ENCODE measurements around the gene TSGA10. TPM values are rescaled to one million over a fixed set of nuclear protein-coding genes. Genes with fewer than 3 reads are reported as not detected.

TSGA10 gene
- total and polyA plus RNA-seq, 8 donors = 3.7 to 19.8 (median 15.3) TPM

GRCh38 chr2:99156891-99157290, 2.1 kb upstream of the TSGA10 start:
- intact Hi-C loops (cut with DNase I) = no loop called here
- ATAC-seq (no peak), DNase-seq (no peak)
- TF ChIP-seq CTCF (IDR thresholded peaks at IDR 0.05) = no peak
- H3K4me3 ChIP-seq = no peak overlapping the region
- no peaks in the 10 kb centered on the region for H3K9me3 ChIP-seq
- H3K4me1 ChIP-seq = peaks cover 6 to 29% of the 10 kb centered on the region in 2 donors
- H3K27ac ChIP-seq = no peak overlapping the region
- H3K36me3 ChIP-seq = peaks cover 0 to 13% of the 10 kb centered on the region in 2 donors
- H3K27me3 ChIP-seq = no peaks in the 10 kb centered on the region

GRCh38 chr2:99153921-99154604, 679 bp downstream of the TSGA10 start:
- no peak for TF ChIP-seq CTCF (IDR thresholded peaks at IDR 0.05)
- DNase-seq (no peak), ATAC-seq (peak; percentile 1)
- H3K36me3 ChIP-seq = peaks cover 0 to 3% of the 10 kb centered on the region in 2 donors
- no peaks in the 10 kb centered on the region for H3K9me3 ChIP-seq
- intact Hi-C loops (cut with DNase I) = no loop called here
- H3K27me3 ChIP-seq = no peaks in the 10 kb centered on the region
- peaks cover 6 to 36% of the 10 kb centered on the region in 2 donors for H3K4me1 ChIP-seq
- peak overlapping the region; percentile 82 to 86 for H3K27ac ChIP-seq
- H3K4me3 ChIP-seq = peak overlapping the region; percentile 59 to 71

- Histone ChIP-seq H3K27me3 (no peaks in the 10 kb centered on the region), H3K36me3 (no peaks in the 10 kb centered on the region), H3K9me3 (no peaks in the 10 kb centered on the region), H3K4me1 (peaks cover 6 to 36% of the 10 kb centered on the region in 2 donors), H3K27ac (no peak overlapping the region), H3K4me3 (no peak overlapping the region)
- ATAC-seq = no peak
- no peak for DNase-seq
- no peak for TF ChIP-seq CTCF (IDR thresholded peaks at IDR 0.05)
- intact Hi-C loops (cut with DNase I) = no loop called here
Measured at GRCh38 chr2:99152199-99152895, 2.4 kb downstream of the TSGA10 start.

GRCh38 chr2:99150706-99151105, 4.0 kb downstream of the TSGA10 start:
- no peak overlapping the region for H3K4me3 ChIP-seq
- no peaks in the 10 kb centered on the region for H3K36me3 ChIP-seq
- H3K9me3 ChIP-seq = no peaks in the 10 kb centered on the region
- peak overlapping the region in 1 of 2 donors; percentile 33 for H3K27ac ChIP-seq
- peaks cover 2 to 26% of the 10 kb centered on the region in 2 donors for H3K4me1 ChIP-seq
- DNase-seq = no peak
- no peak for TF ChIP-seq CTCF (IDR thresholded peaks at IDR 0.05)
- no peak for ATAC-seq
- no peaks in the 10 kb centered on the region for H3K27me3 ChIP-seq
- intact Hi-C loops (cut with DNase I) = no loop called here

Measured in left lung (tissue), 10 donors.